Fibroblast of villous mesenchyme (primary cell): ENCODE measurements around the gene SSPN. TPM values are rescaled to one million over a fixed set of nuclear protein-coding genes. Genes with fewer than 3 reads are reported as not detected.
A peak's percentile ranks its signal among the peaks of the same experiment; 100 is the strongest.

Experiments
- DNase-seq: peaks from one replicate; pipeline ENCODE4 v3.0.0-alpha.2; 2010; ENCODE audit warnings: low read depth
- H3K4me3 ChIP-seq: 2 replicates; pipeline ENCODE4 v1.5.1; 2011; ENCODE audit warnings: low read depth, mild to moderate bottlenecking, low read length
- CTCF ChIP-seq: IDR thresholded peaks from 2 replicates; pipeline ENCODE4 v1.5.1; 2012; ENCODE audit warnings: low read depth, mild to moderate bottlenecking, low read length; ENCODE audit not compliant: insufficient read depth
- total RNA-seq: library from RNA; depleted of rRNA; stranded (reverse); fragments of >200 nt; gene quantifications from 2 replicates; pipeline ENCODE4 v1.2.3, GENCODE V29; 2012

Gene SSPN
- total RNA-seq, 1 donor = 22.0 TPM

- no peak overlapping the region for H3K4me3 ChIP-seq
- DNase-seq = no peak
- TF ChIP-seq CTCF = no peak
These were observed 9.6 kb upstream of the SSPN start for GRCh38 chr12:26185532-26186320.

- no peak for DNase-seq
- H3K4me3 ChIP-seq = no peak overlapping the region
- TF ChIP-seq CTCF = no peak
These were observed 8.2 kb upstream of the SSPN start for GRCh38 chr12:26187014-26187798.

GRCh38 chr12:26188127-26188526, 7.2 kb upstream of the SSPN start:
- H3K4me3 ChIP-seq = no peak overlapping the region
- peak; percentile 36 for DNase-seq
- TF ChIP-seq CTCF = no peak

GRCh38 chr12:26188641-26189040, 6.7 kb upstream of the SSPN start:
- TF ChIP-seq CTCF = no peak
- no peak for DNase-seq
- no peak overlapping the region for H3K4me3 ChIP-seq

- no peak for DNase-seq
- TF ChIP-seq CTCF = no peak
- H3K4me3 ChIP-seq = no peak overlapping the region
These were observed 3.2 kb upstream of the SSPN start for GRCh38 chr12:26192142-26192541.

GRCh38 chr12:26193539-26193938, 1.8 kb upstream of the SSPN start:
- TF ChIP-seq CTCF = no peak
- H3K4me3 ChIP-seq = no peak overlapping the region
- DNase-seq = no peak
